K562 (cell line): ENCODE measurements around the gene LAG3. TPM values are rescaled to one million over a fixed set of nuclear protein-coding genes. Genes with fewer than 3 reads are reported as not detected.

ENCODE experiments used
- CEBPG ChIP-seq, 3 experiments: fragments of 200-800 bp in 1 of 3; sonication (Bioruptor generic) in 1 of 3; sonication (generic) in 1 of 3; formaldehyde crosslinking in 1 of 3; IDR thresholded peaks in 2 of 3; conservative IDR thresholded peaks in 1 of 3; 2 replicates each; pipeline versions ENCODE4 v1.6.1 to v1.8.0; 2016 to 2022; ENCODE audit warnings: missing compliant biosample characterization in 2 of 3, missing genetic modification characterization in 2 of 3, mild to moderate bottlenecking in 1 of 3, missing genetic modification reagents in 1 of 3
- CXXC5 ChIP-seq: fragments of 250-450 bp; sonication (Bioruptor Pico); IDR thresholded peaks from 2 replicates; pipeline ENCODE4 v1.8.0; 2022; ENCODE audit warnings: inconsistent platforms, mild to moderate bottlenecking, moderate library complexity
- DACH1 ChIP-seq: fragments of 450-650 bp; IDR thresholded peaks from 2 replicates; pipeline ENCODE4 v1.6.1; 2018; ENCODE audit not compliant: partially characterized antibody
- FOSL1 ChIP-seq: fragments of 200-800 bp; sonication (Bioruptor generic); conservative IDR thresholded peaks from 2 replicates; pipeline ENCODE4 v1.6.1; 2016; ENCODE audit warnings: missing genetic modification characterization, missing compliant biosample characterization
- GTF3C2 ChIP-seq: IDR thresholded peaks from 3 replicates; pipeline ENCODE4 v1.6.1; 2011; ENCODE audit warnings: borderline replicate concordance, mild to moderate bottlenecking, moderate library complexity; ENCODE audit not compliant: insufficient read length; ENCODE audit errors: extremely low read depth
- HDAC1 ChIP-seq, 2 experiments: fragments of 450-650 bp; IDR thresholded peaks; 2 replicates each; pipeline ENCODE4 v1.6.1; 2016 to 2017; ENCODE audit warnings: inconsistent platforms in 1 of 2, mild to moderate bottlenecking in 1 of 2, moderate library complexity in 1 of 2
- KDM1A ChIP-seq, 2 experiments: fragments of 450-650 bp; IDR thresholded peaks; 2 replicates each; pipeline ENCODE4 v1.6.1; 2016; ENCODE audit warnings: mild to moderate bottlenecking in 2 of 2
- NCOR1 ChIP-seq: fragments of 450-650 bp; IDR thresholded peaks from 2 replicates; pipeline ENCODE4 v1.6.1; 2016; ENCODE audit warnings: mild to moderate bottlenecking, moderate library complexity
- NELFE ChIP-seq: IDR thresholded peaks from 2 replicates; pipeline ENCODE4 v1.6.1; 2011; ENCODE audit warnings: mild to moderate bottlenecking; ENCODE audit not compliant: insufficient read depth, insufficient read length
- NR3C1 ChIP-seq: sonication (generic); formaldehyde crosslinking; IDR thresholded peaks from 2 replicates; pipeline ENCODE4 v1.8.1; 2022; ENCODE audit warnings: missing genetic modification reagents
- POLR3G ChIP-seq: IDR thresholded peaks from 2 replicates; pipeline ENCODE4 v1.6.1; 2011; ENCODE audit not compliant: insufficient read length, insufficient replicate concordance; ENCODE audit errors: extremely low read depth
- SAFB ChIP-seq: fragments of 200-400 bp; formaldehyde crosslinking; IDR thresholded peaks from 2 replicates; pipeline ENCODE4 v1.6.1; 2017; ENCODE audit warnings: low read depth, low read length, borderline replicate concordance
- TBP ChIP-seq: optimal IDR thresholded peaks from 2 replicates; pipeline ENCODE3; 2011; ENCODE audit warnings: low read depth, low read length, improper control_type of control experiment
- ZNF140 ChIP-seq: fragments of 250-450 bp; sonication (Bioruptor Pico); IDR thresholded peaks from 2 replicates; pipeline ENCODE4 v1.8.0; 2021; ENCODE audit warnings: moderate library complexity, mild to moderate bottlenecking, inconsistent platforms
- ZNF175 ChIP-seq: fragments of 200-800 bp; sonication (Bioruptor generic); IDR thresholded peaks from 2 replicates; pipeline ENCODE4 v1.6.1; 2016; ENCODE audit warnings: low read depth, mild to moderate bottlenecking, missing genetic modification characterization, missing compliant biosample characterization
- ZNF263 ChIP-seq: sonication (generic); formaldehyde crosslinking; IDR thresholded peaks from 2 replicates; pipeline ENCODE4 v1.8.0; 2022; ENCODE audit warnings: mild to moderate bottlenecking, missing genetic modification reagents, borderline replicate concordance
- polyA plus RNA-seq, 8 experiments: library from polyadenylated mRNA; depleted of rRNA in 4 of 8; stranded (reverse) in 5 of 8; unstranded in 3 of 8; fragments of >200 nt; fragmentation: Nextera tagmentation in 2 of 8; fragmentation: Illumina TruSeq in 1 of 8; extraction: Ambion mirVana in 2 of 8; extraction: Trizol in 1 of 8; gene quantifications; 2 replicates each; pipeline versions ENCODE4 v1.2.1 to v1.2.3, GENCODE V29; 2011 to 2014; ENCODE audit warnings: inconsistent platforms in 1 of 8, missing spikeins in 1 of 8
- total RNA-seq, 7 experiments: library from RNA; depleted of rRNA in 6 of 7; stranded (reverse); fragments of >200 nt in 6 of 7; fragmentation: Illumina TruSeq in 2 of 7; extraction: Trizol in 2 of 7; gene quantifications; 2 replicates each; pipeline versions ENCODE4 v1.2.1 to v1.2.3, GENCODE V29; 2011 to 2021; ENCODE audit warnings: low replicate concordance in 1 of 7
- TF ChIP-seq, protein P1 (sequence below): fragments of 250-450 bp; sonication (Bioruptor Pico); IDR thresholded peaks from 2 replicates; pipeline ENCODE4 v1.5.0; 2021
- TF ChIP-seq, protein P2 (sequence below), 2 experiments: fragments of 450-650 bp; conservative IDR thresholded peaks; 2 replicates each; pipeline ENCODE4 v1.6.1; 2017; ENCODE audit warnings: mild to moderate bottlenecking in 2 of 2, moderate library complexity in 2 of 2
- TF ChIP-seq, protein P3 (sequence below): fragments of 450-650 bp; IDR thresholded peaks from 2 replicates; pipeline ENCODE4 v1.6.1; 2016; ENCODE audit warnings: mild to moderate bottlenecking

The LAG3 gene
- total and polyA plus RNA-seq, 9 of the 15 experiments (the other 6 are each of a cell fraction or from before 2014, with no cell fraction given), result 0.07 to 0.66 (median 0.09) TPM; not detected in 1

GRCh38 chr12:6766651-6767349 is 5.5 kb upstream of the LAG3 start (continued):
- TF ChIP-seq CXXC5 (CRISPR knock-in tag) (peak; percentile 68), KDM1A (IDR thresholded peaks at IDR 0.05) (no peak), HDAC1 (IDR thresholded peaks at IDR 0.05) (peak in 1 of 2 experiments; percentile 46; a peak in 1 of 4 replicates), ZNF140 (no peak), FOSL1 (tag) (no peak), CEBPG (CRISPR knock-in tag; IDR thresholded peaks at IDR 0.05) (no peak), CEBPG (tag; conservative IDR thresholded peaks at IDR 0.05 in 1 of 2, IDR thresholded peaks at IDR 0.05 in 1 of 2) (no peak), DACH1 (no peak), ZNF263 (no peak), ZNF175 (CRISPR knock-in tag) (no peak), NR3C1 (CRISPR knock-in tag) (no peak), POLR3G (no peak), GTF3C2 (no peak), NCOR1 (no peak), SAFB (no peak), NELFE (no peak), TBP (peak; percentile 41)
- TF ChIP-seq, protein P1, sequence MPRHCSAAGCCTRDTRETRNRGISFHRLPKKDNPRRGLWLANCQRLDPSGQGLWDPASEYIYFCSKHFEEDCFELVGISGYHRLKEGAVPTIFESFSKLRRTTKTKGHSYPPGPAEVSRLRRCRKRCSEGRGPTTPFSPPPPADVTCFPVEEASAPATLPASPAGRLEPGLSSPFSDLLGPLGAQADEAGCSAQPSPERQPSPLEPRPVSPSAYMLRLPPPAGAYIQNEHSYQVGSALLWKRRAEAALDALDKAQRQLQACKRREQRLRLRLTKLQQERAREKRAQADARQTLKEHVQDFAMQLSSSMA (CRISPR knock-in tag), result no peak
- TF ChIP-seq, protein P2, sequence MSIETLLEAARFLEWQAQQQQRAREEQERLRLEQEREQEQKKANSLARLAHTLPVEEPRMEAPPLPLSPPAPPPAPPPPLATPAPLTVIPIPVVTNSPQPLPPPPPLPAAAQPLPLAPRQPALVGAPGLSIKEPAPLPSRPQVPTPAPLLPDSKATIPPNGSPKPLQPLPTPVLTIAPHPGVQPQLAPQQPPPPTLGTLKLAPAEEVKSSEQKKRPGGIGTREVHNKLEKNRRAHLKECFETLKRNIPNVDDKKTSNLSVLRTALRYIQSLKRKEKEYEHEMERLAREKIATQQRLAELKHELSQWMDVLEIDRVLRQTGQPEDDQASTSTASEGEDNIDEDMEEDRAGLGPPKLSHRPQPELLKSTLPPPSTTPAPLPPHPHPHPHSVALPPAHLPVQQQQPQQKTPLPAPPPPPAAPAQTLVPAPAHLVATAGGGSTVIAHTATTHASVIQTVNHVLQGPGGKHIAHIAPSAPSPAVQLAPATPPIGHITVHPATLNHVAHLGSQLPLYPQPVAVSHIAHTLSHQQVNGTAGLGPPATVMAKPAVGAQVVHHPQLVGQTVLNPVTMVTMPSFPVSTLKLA (conservative IDR thresholded peaks at IDR 0.05), result peak in 1 of 2 experiments; percentile 36; a peak in 1 of 4 replicates
- TF ChIP-seq, protein P3, sequence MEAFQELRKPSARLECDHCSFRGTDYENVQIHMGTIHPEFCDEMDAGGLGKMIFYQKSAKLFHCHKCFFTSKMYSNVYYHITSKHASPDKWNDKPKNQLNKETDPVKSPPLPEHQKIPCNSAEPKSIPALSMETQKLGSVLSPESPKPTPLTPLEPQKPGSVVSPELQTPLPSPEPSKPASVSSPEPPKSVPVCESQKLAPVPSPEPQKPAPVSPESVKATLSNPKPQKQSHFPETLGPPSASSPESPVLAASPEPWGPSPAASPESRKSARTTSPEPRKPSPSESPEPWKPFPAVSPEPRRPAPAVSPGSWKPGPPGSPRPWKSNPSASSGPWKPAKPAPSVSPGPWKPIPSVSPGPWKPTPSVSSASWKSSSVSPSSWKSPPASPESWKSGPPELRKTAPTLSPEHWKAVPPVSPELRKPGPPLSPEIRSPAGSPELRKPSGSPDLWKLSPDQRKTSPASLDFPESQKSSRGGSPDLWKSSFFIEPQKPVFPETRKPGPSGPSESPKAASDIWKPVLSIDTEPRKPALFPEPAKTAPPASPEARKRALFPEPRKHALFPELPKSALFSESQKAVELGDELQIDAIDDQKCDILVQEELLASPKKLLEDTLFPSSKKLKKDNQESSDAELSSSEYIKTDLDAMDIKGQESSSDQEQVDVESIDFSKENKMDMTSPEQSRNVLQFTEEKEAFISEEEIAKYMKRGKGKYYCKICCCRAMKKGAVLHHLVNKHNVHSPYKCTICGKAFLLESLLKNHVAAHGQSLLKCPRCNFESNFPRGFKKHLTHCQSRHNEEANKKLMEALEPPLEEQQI, result no peak
